ENCODE measurements around the gene NWD2. TPM values are rescaled to one million over a fixed set of nuclear protein-coding genes. Genes with fewer than 3 reads are reported as not detected.

NWD2 gene
- polyA plus RNA-seq, 5 donors, result 0.01 to 0.04 (median 0.03) TPM; not detected in 1

GRCh38 chr4:37299468-37299867, 54.9 kb downstream of the NWD2 start:
- no peak for DNase-seq

DNA sequence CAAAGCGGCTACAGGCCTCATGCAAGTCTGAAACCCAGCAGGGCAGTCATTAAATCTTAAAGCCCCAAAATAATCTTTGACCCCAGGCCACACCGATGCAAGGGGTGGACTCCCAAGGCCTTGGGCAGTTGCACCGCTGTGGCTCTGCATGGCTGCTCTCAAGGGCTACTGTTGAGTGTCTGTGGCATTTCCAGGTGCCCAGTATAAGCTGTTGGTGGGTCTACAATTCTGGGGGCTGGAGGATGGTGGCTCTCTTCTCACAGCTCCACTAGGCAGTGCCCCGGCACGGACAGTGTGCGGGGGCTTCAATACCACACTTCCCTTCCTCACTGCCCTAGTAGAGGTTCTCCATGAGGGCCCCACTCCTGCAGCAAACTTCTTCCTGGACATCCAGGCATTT, 60.1 kb downstream of the NWD2 start:
- DNase-seq, result no peak

- no peak for DNase-seq
Observed at GRCh38 chr4:37305984-37306383, 61.4 kb downstream of the NWD2 start.

DNA sequence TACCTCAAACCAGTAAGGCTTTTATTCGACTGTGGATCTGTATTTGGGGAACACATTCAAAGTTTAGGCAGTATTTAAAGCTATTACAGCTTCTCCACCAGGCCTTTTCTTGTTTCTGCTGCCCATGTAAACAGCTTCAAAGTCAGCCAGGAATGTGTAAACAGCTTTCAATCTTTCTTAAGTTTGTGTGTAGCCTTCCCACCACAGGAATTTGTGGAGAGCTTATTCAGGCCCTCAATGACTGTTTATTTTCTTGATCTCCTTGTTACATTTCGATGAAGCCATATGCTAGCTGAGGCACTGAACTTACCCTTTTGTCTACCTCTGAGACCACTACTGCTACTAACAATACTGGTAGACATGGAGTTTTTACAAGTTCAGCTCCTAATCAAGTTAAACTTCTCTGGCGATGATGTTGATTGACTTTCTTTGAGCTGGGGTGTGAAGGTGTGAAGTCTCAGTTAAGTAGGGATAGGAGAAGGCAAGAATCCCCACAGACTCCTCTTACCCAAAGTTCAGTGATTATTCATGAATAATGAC, 72.6 kb downstream of the NWD2 start:
- no peak for DNase-seq

DNA sequence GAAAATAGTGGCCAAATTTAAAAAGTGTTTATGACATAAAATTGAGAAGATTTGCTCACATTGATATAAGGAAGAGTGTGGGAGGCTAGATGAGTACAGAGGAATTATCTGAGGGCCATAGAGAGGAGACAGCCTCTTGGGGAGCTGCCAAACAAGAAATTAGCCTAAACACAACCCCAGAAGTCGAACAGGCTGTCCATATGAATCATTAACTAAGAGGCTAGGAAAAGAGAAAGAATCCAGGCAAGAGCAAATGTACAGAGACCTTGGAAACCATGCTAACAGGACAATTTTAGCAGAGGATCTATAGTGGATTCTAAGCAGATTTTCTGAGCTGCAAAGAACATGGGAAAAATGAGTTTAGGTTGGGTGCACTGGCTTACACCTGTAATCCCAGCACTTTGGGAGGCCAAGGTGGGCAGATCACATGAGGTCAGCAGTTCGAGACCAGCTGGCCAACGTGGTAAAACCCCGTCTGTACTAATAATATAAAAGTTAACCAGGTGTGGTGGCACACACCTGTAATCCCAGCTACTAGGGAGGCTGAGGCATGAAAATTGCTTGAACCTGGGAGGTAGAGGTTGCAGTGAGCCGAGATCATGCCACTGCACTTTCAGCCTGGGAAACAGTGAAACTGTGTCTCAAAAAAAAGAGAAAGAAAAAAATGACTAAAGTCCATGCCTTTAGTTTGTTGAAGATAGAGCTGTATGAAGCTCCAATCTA, 76.1 kb downstream of the NWD2 start:
- no peak for DNase-seq

- no peak for DNase-seq
Observed at GRCh38 chr4:37322122-37322521, 77.6 kb downstream of the NWD2 start.

- DNase-seq, result no peak
Observed at GRCh38 chr4:37324546-37324945, 80.0 kb downstream of the NWD2 start.

DNA sequence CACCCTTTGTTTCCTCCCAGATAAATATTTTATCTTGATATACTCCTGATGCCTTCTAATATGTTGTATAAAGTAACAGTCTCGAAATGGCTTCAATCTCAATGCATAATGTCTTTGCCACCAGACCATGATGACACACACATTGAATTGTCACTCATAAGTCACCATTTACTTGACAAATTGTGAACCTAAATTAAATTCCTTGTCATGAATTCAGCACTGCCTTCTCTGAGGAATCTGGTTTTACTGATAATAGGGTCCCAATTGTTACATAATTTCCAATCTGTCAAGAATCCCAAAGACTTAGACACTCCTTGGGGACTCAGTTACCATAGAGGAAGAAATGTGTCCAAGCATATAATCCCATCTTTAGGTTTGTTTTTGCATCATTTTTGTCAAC, 82.3 kb downstream of the NWD2 start:
- no peak for DNase-seq

GRCh38 chr4:37338972-37339371, 94.4 kb downstream of the NWD2 start:
- no peak for DNase-seq

DNA sequence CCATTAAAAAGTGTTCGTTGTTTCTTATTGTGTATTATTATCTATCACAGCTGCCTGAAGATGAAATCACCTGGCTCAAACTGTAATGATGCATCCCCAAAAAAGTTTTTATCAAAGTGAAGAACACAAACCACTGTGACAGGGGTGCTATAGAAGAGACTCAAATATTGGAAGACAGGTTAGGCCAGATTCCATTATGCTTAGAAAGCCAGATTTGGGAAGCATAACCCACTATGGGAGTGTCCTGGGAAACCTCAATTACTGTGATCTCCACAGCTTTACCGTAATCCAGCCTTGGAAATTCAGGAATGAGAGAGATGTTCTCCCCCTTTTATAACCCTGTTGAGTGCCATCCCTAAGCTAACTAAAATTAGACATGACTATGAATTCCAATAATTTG, 114.2 kb downstream of the NWD2 start:
- DNase-seq, result no peak

GRCh38 chr4:37359261-37359660, 114.7 kb downstream of the NWD2 start:
- DNase-seq, result no peak

GRCh38 chr4:37365888-37366287, 121.3 kb downstream of the NWD2 start:
- DNase-seq, result no peak

DNA sequence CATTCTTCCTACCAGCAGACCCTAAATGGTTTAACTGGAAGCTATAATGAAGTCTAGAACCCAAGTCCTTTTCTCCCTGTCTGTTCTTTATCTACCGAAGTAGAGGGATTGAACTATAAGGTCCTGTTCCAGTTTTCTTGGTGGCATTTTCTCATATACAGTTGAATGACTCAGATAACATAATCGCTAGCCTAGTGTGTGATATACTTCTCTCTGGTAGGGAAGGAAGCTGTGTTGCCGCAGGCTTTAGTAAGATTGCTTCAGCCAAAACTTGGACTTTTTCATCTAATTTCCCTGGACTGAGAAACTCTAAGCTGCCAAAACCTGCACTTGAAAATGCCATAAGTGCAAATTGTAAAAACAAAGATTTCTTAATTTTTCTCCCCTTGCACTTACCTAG, 123.4 kb downstream of the NWD2 start:
- no peak for DNase-seq

GRCh38 chr4:37370052-37370451, 125.5 kb downstream of the NWD2 start:
- DNase-seq, result no peak

DNA sequence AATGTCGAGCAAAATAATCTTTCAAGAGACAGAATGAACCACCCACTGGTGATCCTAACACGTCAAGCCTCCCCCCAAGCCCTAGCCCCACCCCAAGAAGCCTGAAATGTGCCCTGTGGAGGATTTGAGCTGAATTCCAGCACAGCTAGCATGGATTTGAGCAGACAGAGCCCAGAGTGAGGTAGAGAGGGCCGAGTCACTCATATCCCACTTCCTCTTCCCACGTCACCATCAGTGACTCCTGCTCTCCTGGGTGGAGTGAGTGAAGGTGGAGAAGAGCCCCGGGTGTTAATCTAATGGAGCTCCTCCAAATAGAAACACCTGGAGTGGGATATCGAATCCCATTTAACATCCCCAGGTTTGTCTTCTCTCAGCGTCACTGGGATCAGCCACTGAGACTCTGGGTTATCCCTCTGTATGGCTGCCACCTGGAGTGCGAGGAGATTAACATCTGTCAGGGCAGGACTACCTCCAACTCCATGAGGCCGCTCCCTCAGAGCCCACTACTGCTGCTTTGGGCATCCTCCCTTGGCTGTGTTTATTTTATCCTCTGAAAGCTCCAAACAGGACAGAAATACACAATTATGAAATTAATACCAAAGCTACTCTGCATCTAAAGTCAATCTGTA, 136.6 kb downstream of the NWD2 start:
- DNase-seq, result no peak

- peak in 1 of 2 donors; percentile 25 for DNase-seq
Observed at GRCh38 chr4:37383579-37384229, 139.2 kb downstream of the NWD2 start.

DNA sequence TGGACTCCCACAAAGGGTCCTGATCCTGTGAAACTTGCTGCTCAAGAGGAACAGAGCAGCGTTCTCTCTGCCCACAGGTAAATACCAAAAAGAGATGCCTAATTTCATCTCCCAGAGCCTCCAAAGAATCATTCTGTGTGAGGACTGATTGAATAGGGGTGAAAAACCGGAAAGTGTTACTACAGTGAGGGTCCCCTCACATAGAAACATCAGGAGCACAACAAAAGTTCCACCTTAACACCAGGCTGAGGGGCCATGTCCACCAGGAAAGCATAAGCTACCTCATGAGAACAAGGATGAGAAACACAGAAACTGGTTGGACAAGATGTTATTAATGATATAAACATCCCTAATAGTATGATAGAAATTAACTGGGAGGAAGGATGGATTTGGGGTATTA, 140.9 kb downstream of the NWD2 start:
- no peak for DNase-seq

DNA sequence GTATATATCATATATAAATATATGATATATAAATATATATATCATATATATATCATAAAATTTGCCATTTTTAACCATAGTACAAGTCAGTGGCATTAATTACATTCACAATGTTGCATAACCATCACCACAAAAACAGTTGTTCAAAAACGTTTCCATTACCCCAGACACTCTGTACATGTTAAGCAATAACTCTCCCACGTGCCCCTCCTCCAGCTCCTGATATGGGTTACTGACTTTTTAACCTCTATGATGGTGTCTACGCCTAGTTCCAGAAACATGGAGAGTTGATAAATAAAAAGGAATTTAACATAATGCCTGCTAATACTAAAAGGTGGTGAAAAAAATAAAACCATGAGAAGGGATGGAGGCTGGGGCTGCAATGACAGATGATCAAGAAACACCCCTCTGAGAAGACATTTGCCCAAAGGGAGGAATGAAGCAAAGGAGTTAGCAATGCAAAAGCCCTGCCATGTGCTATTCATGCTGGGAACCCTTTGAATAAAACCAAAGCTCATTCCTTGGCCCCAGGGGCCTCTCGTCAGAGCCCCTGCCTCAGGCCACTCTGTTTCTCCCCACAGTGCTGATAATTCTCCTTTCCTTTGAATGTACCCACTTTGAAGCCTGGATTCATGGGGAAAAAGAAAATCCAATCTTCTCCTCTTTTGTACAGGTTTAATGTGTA, 144.3 kb downstream of the NWD2 start:
- DNase-seq, result no peak

GRCh38 chr4:37389366-37389765, 144.8 kb downstream of the NWD2 start:
- no peak for DNase-seq

DNA sequence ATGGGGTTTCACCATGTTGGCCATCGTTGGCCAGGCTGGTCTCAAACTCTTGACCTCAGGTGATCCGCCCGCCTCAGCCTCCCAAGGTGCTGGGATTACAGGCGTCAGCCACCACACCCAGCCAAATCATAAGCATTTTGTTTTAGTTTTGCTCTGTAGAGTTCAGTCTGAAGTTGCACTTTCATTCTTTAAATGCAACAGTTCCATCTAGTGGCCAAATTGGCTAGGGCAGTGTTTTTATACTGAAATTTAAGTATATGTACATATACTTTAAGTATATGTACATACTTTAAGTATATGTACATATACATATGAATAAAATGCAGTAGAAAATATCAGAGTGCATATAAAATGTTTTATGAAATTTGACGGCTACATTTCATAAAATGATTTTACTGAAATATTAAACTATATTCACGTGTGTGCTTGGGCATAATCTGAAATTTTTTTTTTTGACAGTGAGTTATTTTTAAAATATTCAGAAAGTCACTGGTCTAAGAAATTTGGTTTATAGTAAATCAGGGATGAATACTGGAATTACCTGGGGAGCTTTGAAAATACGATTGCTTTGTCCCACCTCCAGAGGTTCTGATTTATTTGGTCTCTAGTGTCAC, 145.5 kb downstream of the NWD2 start:
- peak in 1 of 2 donors; percentile 46 for DNase-seq

- peak; percentile 43 to 51 for DNase-seq
Observed at GRCh38 chr4:37392521-37393255, 148.1 kb downstream of the NWD2 start.
